KMS-11 (cell line): ENCODE results near the gene HS6ST3.

Experiments used
- H2AFZ ChIP-seq: fragments of 200-600 bp; sonication (generic); 2 replicates; pipeline ENCODE4 v1.6.1; 2016; ENCODE audit warnings: antibody characterized with exemption, mixed run types, low read depth
- H3K27ac ChIP-seq: fragments of 200-600 bp; sonication (generic); 2 replicates; pipeline ENCODE4 v1.6.1; 2016; ENCODE audit warnings: mild to moderate bottlenecking, mixed run types
- H3K27me3 ChIP-seq: fragments of 200-600 bp; sonication (generic); 2 replicates; pipeline ENCODE4 v1.6.1; 2017; ENCODE audit warnings: mild to moderate bottlenecking, low read depth, mixed run types, moderate library complexity; ENCODE audit not compliant: insufficient read depth
- H3K36me3 ChIP-seq: fragments of 200-600 bp; sonication (generic); 2 replicates; pipeline ENCODE4 v1.6.1; 2017; ENCODE audit warnings: mild to moderate bottlenecking, mixed run types; ENCODE audit not compliant: insufficient read depth
- H3K4me1 ChIP-seq: fragments of 200-600 bp; sonication (generic); 2 replicates; pipeline ENCODE4 v1.6.1; 2016; ENCODE audit warnings: mild to moderate bottlenecking, low read depth, mixed run types; ENCODE audit not compliant: poor library complexity, severe bottlenecking
- H3K4me2 ChIP-seq: fragments of 200-600 bp; sonication (generic); 2 replicates; pipeline ENCODE4 v1.7.0; 2016; ENCODE audit warnings: mild to moderate bottlenecking, mixed run types
- H3K4me3 ChIP-seq: fragments of 200-600 bp; sonication (generic); IDR thresholded peaks from 2 replicates; pipeline ENCODE4 v1.6.1; 2017; ENCODE audit warnings: low read depth, low read length, mixed read lengths; ENCODE audit not compliant: insufficient read depth
- H3K79me2 ChIP-seq: fragments of 200-600 bp; sonication (generic); 2 replicates; pipeline ENCODE4 v1.6.1; 2016; ENCODE audit warnings: low read depth, mixed run types; ENCODE audit not compliant: insufficient read depth
- H3K9ac ChIP-seq: fragments of 200-600 bp; sonication (generic); 2 replicates; pipeline ENCODE4 v1.6.1; 2016; ENCODE audit warnings: mild to moderate bottlenecking, mixed run types
- H4K20me1 ChIP-seq: fragments of 200-600 bp; sonication (generic); 2 replicates; pipeline ENCODE4 v1.6.1; 2016; ENCODE audit warnings: mild to moderate bottlenecking, mixed run types; ENCODE audit not compliant: insufficient read depth
- CTCF ChIP-seq: fragments of 200-600 bp; sonication (generic); conservative IDR thresholded peaks from 2 replicates; pipeline ENCODE4 v1.6.1; 2017; ENCODE audit warnings: low read depth, mild to moderate bottlenecking, antibody characterized with exemption, low read length, moderate library complexity, mixed read lengths

Gene HS6ST3

GRCh38 chr13:96403651-96404050, 313.7 kb downstream of the HS6ST3 start:
- H2AFZ ChIP-seq: no peak overlapping the region
- no peaks in the 10 kb centered on the region for H3K36me3 ChIP-seq
- H3K4me3 ChIP-seq: no peak overlapping the region
- no peak for TF ChIP-seq CTCF
- no peak overlapping the region for H3K27ac ChIP-seq
- H3K4me2 ChIP-seq: no peak overlapping the region
- H3K9ac ChIP-seq: no peak overlapping the region
- no peaks in the 10 kb centered on the region for H4K20me1 ChIP-seq
- no peaks in the 10 kb centered on the region for H3K27me3 ChIP-seq
- H3K79me2 ChIP-seq: no peaks in the 10 kb centered on the region
- H3K4me1 ChIP-seq: no peaks in the 10 kb centered on the region

- Histone ChIP-seq H3K4me2 (no peak overlapping the region), H3K9ac (no peak overlapping the region), H3K27me3 (no peaks in the 10 kb centered on the region), H3K4me3 (no peak overlapping the region), H3K36me3 (no peaks in the 10 kb centered on the region), H4K20me1 (no peaks in the 10 kb centered on the region), H3K27ac (no peak overlapping the region), H2AFZ (no peak overlapping the region), H3K79me2 (no peaks in the 10 kb centered on the region), H3K4me1 (no peaks in the 10 kb centered on the region)
- TF ChIP-seq CTCF: no peak
Observed at GRCh38 chr13:96415831-96416385, 326.0 kb downstream of the HS6ST3 start.

GRCh38 chr13:96417939-96418685, 328.2 kb downstream of the HS6ST3 start:
- no peak for TF ChIP-seq CTCF
- no peaks in the 10 kb centered on the region for H3K27me3 ChIP-seq
- no peak overlapping the region for H3K4me3 ChIP-seq
- H3K4me1 ChIP-seq: no peaks in the 10 kb centered on the region
- H3K27ac ChIP-seq: no peak overlapping the region
- H3K9ac ChIP-seq: no peak overlapping the region
- H3K79me2 ChIP-seq: no peaks in the 10 kb centered on the region
- no peak overlapping the region for H3K4me2 ChIP-seq
- no peak overlapping the region for H2AFZ ChIP-seq
- no peaks in the 10 kb centered on the region for H4K20me1 ChIP-seq
- H3K36me3 ChIP-seq: no peaks in the 10 kb centered on the region

- Histone ChIP-seq H3K4me1 (no peaks in the 10 kb centered on the region), H3K36me3 (no peaks in the 10 kb centered on the region), H3K9ac (no peak overlapping the region), H3K27ac (no peak overlapping the region), H2AFZ (no peak overlapping the region), H3K4me3 (no peak overlapping the region), H4K20me1 (no peaks in the 10 kb centered on the region), H3K79me2 (no peaks in the 10 kb centered on the region), H3K27me3 (no peaks in the 10 kb centered on the region), H3K4me2 (no peak overlapping the region)
- TF ChIP-seq CTCF: no peak
Observed at GRCh38 chr13:96421314-96421713, 331.4 kb downstream of the HS6ST3 start.
